DMS53 treated with DMSO at 0.1 percent for 48 hours (cell line): ENCODE results near the gene DEFB132.

ENCODE experiments used
- DNase-seq: peaks from one replicate; lab custom pipeline; 2025; ENCODE audit not compliant: unreplicated experiment; lab: John Stamatoyannopoulos, UW

DEFB132 gene

DNA sequence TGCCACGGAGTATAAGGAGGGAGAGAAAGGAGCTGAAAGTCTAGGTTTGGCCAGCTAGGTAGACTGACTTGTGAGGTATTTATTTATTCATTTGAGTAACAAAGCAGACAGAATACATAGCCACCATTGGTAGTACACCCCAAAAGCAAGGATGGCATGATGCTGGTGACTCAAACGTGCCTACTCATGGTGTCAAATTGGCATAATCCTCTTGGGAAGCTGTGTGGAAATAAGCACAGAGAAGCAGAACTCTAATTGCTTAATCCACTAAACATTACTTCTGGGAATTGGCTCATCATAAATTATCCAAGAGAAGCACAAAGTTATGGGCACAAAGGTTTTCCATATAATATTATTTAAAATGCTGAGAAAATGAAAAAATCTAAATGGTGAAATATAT lies 2.5 kb downstream of the DEFB132 start:
- DNase-seq = no peak

DNA sequence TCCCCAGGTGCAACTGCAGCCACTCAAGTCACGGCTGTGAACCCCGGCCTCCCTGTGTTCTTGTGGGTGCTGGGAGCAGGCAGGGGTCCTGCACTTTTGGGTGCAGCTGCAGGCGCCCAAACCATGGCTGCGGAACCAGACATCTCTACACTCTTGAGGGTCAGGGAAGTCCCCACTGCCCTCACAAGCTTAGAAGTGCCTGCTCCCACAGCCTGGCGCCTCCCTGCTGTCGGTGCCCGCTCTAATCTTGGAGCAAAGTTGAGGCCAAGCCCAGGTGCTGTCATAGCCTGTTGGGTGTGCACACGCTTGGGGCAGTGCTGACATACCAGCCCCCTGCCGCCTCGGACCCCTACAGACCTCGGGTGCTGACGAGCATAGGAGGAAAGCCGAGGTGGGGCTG lies 6.2 kb downstream of the DEFB132 start:
- DNase-seq = no peak

DNA sequence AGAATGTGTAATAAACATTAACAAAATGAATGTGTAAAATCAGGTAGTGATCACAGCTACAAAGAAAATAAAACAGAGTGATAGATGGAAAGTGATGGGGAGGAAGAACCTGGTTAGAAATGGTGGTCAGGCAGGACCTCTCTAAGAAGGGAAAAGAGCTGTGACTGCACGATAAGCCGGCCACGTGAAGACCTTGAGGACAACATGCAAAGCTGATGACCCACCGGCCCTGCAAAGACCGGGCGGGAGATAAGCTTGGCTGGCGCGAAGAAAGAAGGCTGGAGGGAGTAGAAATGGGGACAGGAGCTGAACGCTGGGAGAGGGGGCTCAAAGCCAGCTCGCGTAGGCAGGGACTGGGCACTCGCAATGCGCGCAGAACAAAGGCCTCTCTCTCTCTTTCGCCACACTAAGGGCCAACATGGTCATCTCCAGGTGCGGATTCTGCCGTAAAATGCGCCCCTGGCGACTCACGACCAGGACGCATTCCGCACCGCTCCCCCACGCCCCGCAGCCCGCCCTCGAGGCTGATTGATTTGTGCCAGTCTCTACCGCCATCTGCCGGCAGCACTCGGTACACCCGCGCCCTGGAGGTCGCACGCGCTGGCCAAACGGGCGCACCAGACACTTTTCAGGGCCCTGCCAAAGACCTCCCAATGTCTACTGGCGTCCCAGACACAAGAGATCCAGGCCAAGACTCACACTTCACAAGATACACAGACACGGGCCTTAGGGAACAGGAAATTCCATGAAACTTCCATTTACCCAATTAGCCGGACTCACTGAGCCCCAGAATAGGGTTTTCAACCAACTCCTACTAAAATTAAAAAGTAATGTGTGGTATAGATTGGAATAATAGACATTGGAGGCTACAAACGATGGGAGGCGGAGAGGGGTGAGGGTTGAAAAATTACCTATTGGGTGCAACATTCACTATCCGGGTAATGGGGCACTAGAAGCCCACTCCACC lies 9.4 kb downstream of the DEFB132 start:
- peak; percentile 71 for DNase-seq

DNA sequence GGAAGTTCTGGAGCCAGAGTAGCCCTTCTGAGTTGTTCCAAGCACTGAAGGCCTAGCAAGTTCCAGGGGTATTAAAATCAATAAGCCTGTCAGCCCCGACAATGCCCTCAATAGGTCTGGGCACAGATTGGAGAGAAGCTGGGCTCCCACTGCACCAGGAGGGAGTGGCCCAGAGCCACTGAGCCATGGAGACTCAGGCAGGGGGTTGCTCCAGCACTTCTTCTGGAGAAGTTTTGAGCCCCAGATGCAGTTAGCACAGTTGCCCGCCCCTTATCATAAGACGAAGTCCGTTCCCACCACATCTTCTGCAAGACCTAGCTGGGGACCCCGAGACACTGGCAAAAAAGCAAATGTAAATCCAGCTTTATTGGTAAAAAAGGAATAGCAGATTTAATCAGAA lies 13.0 kb downstream of the DEFB132 start:
- no peak for DNase-seq

DNA sequence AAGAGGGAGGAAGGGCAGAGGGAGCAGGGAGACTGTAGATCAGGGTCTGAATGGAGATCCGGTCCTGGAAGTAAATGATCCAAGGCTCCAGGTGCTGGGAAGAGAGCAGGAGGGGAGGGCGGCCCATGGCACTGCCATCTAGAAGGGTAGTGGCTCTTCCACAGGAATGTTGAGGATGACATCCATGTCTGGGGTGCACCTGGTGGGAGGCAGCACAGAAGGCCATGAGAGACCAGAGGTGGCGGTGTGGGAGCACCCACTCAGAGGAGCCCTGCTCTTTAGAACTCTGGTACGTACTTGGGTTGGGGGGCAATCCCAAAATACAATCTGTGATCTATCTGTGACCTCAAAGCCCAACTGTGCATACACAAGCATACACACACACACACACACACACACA lies 13.5 kb downstream of the DEFB132 start:
- DNase-seq = no peak

DNA sequence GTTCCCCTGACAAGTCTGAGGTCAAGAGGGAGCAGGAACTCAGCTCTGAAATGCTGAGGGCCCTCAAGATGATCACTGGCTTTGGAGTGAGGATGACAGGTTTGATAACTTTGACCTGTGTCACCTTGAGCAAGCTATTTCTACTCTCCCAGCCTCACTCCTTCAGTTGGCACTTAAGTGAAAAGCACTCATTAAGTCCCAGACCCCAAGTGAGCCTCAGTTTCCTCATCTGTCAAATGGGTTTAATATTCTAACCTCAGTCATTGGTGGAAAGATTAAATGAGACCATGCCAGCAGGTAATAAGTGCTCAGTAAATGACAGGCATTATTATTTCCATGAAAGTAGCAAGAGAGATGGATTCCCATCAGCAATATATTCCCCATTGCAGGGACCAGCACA lies 14.0 kb downstream of the DEFB132 start:
- no peak for DNase-seq

DNA sequence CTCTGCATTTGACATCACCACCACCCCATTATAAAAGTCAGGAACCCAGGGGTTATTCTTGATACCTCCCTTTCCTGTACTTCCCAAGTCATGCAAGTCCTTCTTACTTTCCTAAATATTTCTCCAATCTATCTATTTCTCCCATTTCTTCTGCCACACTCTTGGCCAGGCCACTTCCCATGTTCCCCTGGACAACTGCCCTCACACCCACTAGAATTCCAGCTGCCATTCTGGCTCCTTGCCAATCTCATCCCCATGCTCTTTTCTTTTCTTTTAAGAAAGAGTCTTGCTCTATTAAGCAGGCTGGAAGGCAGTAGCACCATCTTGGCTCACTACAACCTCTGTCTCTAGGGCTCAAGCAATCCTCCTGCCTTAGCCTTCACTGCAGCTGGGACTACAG lies 15.2 kb downstream of the DEFB132 start:
- DNase-seq = no peak

DNA sequence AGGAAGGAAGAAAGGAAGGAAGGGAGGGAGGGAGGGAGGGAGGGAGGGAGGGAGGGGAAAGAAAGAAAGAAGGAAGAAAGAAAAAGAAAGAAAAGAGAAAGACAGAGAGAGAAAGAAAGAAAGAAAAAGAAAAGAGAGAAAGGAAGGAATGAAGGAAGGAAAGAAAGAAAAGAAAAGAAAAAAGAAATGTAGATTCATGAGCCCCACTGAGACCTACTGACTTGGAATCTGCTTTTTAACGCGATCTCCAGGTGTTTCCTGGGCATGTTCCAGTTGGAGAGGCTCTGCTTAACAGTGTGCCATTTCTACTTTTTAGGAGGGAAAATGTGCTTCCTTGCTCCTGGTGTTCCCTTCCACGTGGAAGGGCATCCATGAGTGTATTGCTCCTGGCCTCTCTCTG lies 16.4 kb downstream of the DEFB132 start:
- no peak for DNase-seq

DNA sequence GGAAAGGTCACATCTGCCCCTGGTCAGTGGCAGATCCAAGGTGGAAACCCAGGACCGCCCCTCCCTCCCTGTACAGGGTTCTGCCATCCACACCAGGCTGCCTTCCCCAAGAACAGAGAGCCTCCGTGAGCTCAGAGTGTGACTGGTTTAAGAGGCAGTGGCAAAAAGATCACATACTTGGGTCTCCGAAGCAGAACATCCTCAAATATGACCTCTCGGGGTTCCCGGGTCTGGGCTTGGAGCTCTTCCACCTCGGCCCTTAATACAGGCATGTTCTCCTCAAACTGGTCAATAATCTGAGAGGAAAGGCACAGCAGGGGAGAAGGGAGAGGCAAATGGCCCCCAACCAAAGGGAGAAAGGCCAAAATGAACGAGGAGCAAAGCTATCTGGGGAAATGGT lies 18.3 kb downstream of the DEFB132 start:
- no peak for DNase-seq

DNA sequence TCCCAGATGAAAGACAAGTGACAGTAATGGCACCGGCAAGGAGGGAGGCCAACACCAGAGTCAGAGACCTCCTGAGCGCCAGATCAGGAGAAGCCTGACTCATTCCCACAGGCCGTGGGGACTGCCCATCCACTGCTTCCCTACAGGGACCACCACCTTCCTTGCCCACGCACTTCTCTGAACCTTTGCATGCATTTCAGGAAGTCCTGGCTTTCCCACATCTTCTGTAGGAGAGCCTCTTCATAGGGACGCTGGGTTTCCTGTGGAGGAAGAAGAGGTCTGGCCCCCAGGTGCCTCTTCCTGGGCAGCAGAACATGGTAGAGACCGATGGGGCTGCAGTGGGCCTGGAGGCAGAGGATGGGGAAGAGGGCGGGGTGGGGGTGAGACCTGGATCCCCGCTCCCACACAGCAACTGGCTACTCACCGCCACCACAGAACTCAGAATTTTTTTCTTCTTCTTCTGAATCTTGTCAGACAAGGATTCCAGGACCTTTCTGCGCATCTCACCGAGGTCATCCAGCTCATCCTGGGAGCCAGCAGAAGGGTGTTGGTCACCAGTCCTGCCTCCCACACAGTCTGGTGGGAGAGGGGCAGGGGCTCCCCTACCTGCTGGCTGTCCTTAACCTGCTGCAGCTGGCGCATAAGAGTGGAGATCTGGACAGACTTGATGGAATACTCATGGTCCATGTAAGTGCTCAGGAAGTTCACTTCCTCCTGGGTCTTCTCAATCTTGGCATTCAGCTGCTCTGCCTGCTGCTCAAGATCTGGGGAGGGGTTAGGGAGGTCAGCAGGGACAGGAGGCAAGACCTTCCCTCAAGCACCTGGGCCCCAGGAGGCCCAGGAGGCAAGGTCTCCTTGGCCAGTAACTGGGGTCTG lies 19.3 kb downstream of the DEFB132 start:
- DNase-seq = no peak

DNA sequence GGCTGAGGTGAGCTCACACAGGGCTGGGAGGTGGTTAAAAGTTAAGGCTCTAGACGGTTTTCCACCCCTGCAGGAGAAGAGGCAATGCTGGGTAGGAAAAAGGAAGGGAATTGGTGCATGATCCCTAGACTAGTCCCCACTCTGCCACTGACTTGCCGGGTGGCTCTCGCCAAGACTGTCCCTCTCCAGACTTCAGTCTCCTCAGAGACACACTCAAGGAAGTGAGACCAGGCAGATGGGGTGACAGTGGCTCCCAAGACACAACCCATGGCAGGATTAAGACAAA lies 19.9 kb downstream of the DEFB132 start:
- DNase-seq = no peak

DNA sequence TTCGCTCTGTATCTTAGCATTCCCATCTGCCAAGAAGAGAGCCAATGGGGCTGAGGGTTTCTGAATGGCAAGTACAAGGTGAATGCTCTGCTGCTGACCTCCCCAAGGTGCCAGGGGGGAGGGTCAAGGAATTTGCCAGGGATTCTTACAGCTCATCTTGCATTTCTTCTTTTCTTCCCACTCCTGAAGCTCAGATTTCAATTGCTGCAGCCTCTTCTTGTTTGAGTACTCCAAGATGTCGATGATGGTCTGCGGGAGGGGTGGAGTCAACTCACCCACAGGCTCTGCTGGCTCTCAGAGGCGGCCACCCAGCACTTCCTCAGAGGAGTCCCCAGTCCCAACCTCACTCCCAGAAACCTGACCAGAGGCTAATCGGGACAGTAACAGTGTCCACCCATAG lies 20.7 kb downstream of the DEFB132 start:
- DNase-seq = no peak

DNA sequence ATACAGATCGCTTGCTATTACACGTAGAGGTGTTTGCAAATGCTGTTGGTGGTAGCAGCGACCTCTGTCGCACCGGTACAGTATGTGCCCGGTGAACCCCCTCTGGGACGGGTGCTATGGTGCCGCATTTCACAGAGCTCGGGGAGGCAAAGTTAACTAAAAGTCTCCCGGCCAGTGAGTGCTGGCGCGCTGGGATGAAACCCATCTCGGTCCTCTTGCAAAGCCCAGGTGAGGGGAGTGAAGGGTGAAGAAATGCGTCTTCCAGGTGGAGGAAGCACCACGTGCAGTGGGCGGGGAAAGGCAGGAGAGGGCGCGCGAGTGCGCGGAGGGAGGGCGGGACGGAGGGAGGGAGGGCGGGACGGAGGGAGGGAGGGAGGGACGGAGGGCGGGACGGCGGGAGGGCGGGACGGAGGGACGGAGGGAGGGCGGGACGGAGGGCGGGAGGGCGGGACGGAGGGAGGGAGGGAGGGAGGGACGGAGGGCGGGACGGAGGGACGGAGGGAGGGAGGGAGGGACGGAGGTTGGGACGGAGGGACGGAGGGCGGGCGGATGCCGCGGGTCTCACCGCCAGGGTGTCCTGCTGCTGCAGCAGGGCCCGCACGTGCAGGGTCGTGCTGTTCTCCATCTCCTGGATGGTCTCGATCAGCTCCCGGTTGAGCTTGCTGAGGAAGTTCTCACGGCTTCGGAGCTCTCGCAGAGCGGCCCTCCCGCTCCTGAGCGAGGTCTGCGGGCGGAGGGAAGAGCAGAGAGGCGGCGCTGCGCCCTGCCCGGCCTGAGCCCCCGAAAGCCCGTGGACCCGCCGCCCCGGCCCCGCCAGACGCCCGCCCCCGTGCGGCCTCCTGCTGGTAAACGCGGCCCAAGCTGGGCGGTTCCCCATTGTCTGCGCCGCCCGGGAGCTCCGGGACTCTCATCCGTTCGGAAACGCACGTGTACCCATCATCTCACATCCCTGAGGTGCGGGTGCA lies 21.4 kb downstream of the DEFB132 start:
- no peak for DNase-seq

DNA sequence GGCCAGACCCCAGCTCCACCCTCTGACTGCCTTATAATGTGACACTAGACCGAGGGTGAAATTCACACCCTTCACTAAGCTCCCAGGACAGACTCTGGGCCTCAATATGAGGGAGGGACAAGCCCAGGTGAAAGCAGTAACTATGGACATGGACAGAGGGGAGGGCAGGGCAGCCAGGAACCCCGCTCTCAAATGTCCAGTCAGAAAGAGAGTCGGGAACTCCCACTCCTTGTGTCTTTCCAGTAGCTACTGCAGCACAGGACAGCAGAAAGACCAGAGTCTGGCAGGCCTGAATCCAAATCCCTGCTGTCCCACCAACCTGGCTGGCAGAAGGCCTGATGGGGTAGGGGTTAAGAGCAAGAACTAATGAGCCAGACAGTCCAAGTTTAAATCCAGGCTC lies 26.6 kb downstream of the DEFB132 start:
- DNase-seq = no peak

DNA sequence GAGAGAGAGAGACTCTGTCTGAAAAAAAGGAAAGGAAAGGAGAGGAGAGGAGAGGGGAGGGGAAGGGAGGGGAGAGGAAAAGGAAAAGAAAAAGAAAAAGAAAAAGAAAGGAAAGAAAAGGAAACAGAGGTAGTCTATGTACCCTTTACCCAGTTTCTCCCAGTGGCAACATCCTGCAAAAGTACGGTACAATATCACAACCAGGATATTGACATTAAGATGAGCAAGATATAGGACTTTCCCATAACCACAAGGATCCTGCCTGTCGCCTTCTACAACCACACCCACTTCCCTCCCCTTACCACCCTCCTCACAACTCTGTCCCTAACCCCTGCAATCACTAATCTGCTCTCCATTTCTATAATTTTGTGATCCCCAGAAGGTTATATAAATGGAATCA lies 29.0 kb downstream of the DEFB132 start:
- DNase-seq = no peak

DNA sequence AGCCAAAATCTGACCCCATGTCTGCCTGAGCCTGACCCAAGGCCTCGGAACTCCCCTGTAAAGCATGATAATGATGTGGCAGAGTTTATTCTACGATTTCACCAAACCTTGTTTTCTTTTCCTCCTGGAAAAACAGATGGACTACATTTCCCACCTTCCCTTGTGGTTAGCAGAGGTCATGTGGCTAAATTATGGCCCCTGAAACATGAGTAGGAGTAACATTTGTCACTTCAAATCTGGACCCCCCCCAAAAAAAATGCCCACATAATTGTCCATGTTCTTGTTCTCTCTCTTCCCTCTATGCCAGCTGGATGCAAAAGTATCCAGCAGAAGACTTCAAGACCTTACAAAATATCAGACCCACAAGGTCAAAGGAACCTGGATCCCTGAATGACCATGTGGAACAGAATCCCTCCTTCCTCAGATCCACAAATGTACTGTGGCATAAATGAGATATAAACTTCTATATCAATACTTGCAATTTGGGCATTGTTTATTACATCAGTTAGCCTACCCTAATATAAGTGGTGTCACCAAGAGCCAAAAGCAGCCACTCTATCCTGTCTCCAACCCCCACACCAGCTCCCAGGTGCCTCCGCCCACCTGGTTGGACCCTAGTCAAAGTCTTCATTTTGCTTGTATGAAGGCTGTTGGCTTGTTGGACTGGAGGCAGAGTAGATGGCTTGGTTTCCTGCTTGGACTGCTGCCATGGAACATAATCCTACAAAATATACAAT lies 31.6 kb downstream of the DEFB132 start:
- no peak for DNase-seq

DNA sequence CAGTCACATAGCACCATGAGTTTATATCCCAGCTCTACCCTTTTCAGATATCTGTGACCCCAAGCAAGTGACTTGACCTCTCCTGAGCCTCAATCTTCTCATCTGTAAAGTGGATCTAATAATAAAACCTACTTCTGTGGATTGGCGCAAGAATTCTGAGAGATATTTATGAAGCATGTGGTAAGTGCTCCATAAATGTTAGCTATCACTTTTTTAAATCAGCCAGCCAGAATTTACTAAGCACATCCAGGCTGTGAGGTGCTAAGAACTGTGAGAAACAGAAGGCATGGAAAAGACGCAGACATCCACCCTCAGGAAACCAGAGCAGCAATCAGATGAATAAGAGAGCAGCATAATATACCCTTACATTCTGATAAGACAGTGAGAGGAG lies 32.2 kb downstream of the DEFB132 start:
- no peak for DNase-seq

DNA sequence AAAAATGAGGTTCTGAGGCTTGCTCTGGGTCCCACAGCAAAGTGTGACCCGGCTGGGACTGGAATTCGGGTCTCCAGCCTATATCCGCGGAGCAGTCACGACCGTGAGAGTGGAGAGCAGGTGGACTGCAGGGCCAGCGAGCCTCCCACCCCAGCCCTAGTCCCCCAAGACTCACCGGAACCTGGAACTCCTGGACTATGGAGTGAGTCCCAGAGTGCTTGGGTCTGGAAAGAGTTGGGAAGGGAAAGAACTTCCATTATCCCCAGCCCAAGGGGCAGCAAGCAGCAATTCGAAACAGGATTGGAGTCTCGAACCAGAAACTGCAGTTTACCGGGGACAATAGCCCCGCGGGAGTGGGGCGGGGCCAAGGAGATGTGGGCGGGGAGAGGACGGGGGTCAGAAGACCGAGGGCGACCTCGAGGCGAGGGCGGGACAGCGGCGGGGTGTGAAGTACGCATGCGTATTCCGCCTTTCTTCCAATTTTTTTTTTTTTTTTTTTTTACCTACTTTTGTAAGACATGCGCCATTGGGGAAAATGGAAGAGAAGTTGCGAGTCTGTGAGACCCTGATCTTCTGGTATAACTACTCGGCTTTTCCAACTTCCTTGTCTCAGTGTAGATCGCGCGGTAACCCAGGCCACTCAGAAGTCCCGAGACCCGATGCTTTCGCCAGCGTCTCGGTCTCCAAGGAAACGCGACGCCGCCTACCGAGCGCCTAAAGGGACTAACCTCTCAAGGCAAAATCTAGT lies 32.7 kb downstream of the DEFB132 start, which contains the start of gene C20orf96:
Gene C20orf96, minus strand, starts transcription at position 667 of the 748 bp plus-strand sequence. Its CDS starts 140 bp downstream, at position 527.
- peak; percentile 84 for DNase-seq

DNA sequence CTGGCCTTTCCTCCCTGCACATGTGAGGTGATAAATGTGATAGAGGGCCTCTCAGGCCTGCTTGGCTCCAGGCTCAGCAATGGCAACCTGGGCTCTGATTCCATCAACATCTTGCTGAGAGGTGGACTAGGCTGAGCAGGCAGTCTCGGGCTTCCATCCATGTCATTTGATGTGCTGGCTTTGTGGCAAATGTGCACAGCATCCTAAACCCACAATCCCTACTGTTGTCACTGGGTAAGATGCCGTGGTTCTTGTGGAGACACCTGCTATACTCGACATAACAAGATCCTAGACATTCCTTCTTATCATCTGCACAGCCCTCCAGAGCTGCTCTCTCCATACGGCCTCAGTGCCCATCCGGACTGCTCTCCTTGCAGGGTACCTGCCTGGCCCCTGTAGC lies 37.1 kb downstream of the DEFB132 start:
- no peak for DNase-seq

DNA sequence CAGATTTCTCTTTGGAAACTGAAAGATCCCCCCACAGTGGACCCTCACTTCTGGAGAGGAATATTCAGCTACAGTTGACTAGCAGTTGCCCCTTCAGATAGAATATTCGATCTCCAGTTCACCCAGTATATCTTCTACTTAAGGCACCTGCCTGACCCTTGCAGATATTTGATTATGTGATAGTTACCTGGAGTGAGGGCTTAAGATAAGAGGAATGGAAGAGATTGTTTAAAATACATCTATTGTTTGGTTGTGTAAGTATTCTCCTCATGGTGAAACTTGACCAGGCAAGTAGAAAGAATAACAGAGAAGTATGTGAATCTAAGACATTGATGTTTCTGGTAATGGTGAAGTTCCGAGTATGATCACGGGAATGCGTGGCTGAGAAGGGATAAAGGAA lies 38.3 kb downstream of the DEFB132 start:
- no peak for DNase-seq
